ENCODE data around the gene ACAP2. TPM values are rescaled to one million over a fixed set of nuclear protein-coding genes. Genes with fewer than 3 reads are reported as not detected.

The ACAP2 gene
- total RNA-seq, 2 experiments from 2014 or later: 41.1 to 42.9 TPM

GRCh38 chr3:195451373-195452015 lies 8.7 kb upstream of the ACAP2 start:
- DNase-seq: no peak
- H3K36me3 Mint-ChIP-seq: no peaks in the 10 kb centered on the region
- H3K4me1 Mint-ChIP-seq: peaks cover 2% of the 10 kb centered on the region
- H3K27me3 Mint-ChIP-seq: no peaks in the 10 kb centered on the region
- H3K9me3 Mint-ChIP-seq: peaks cover 2% of the 10 kb centered on the region
- no peak overlapping the region for H3K4me3 Mint-ChIP-seq
- H3K27ac Mint-ChIP-seq: no peak overlapping the region

GRCh38 chr3:195450731-195451229 lies 8.0 kb upstream of the ACAP2 start:
- H3K27me3 Mint-ChIP-seq: no peaks in the 10 kb centered on the region
- no peak overlapping the region for H3K4me3 Mint-ChIP-seq
- no peaks in the 10 kb centered on the region for H3K36me3 Mint-ChIP-seq
- DNase-seq: no peak
- H3K9me3 Mint-ChIP-seq: peaks cover 2% of the 10 kb centered on the region
- H3K4me1 Mint-ChIP-seq: peaks cover 7% of the 10 kb centered on the region
- no peak overlapping the region for H3K27ac Mint-ChIP-seq

- Mint-ChIP-seq H3K36me3 (no peaks in the 10 kb centered on the region), H3K4me3 (no peak overlapping the region), H3K9me3 (no peaks in the 10 kb centered on the region), H3K27ac (no peak overlapping the region), H3K4me1 (peaks cover 20% of the 10 kb centered on the region), H3K27me3 (no peaks in the 10 kb centered on the region)
- no peak for DNase-seq
Measured at GRCh38 chr3:195448205-195448875, 5.5 kb upstream of the ACAP2 start.

- DNase-seq: no peak
- Mint-ChIP-seq H3K9me3 (no peaks in the 10 kb centered on the region), H3K4me1 (peaks cover 22% of the 10 kb centered on the region), H3K27ac (no peak overlapping the region), H3K4me3 (no peak overlapping the region), H3K36me3 (no peaks in the 10 kb centered on the region), H3K27me3 (no peaks in the 10 kb centered on the region)
Measured at GRCh38 chr3:195447201-195447600, 4.4 kb upstream of the ACAP2 start.

GRCh38 chr3:195446359-195446758 lies 3.5 kb upstream of the ACAP2 start:
- Mint-ChIP-seq H3K4me1 (peaks cover 23% of the 10 kb centered on the region), H3K27ac (no peak overlapping the region), H3K36me3 (peaks cover 4% of the 10 kb centered on the region), H3K9me3 (no peaks in the 10 kb centered on the region), H3K4me3 (no peak overlapping the region), H3K27me3 (no peaks in the 10 kb centered on the region)
- DNase-seq: no peak

- no peak overlapping the region for H3K27ac Mint-ChIP-seq
- no peaks in the 10 kb centered on the region for H3K27me3 Mint-ChIP-seq
- DNase-seq: no peak
- H3K9me3 Mint-ChIP-seq: no peaks in the 10 kb centered on the region
- H3K4me3 Mint-ChIP-seq: no peak overlapping the region
- peaks cover 28% of the 10 kb centered on the region for H3K4me1 Mint-ChIP-seq
- H3K36me3 Mint-ChIP-seq: peaks cover 4% of the 10 kb centered on the region
Measured at GRCh38 chr3:195445885-195446284, 3.1 kb upstream of the ACAP2 start.

- Mint-ChIP-seq H3K27ac (peak overlapping the region; percentile 70), H3K9me3 (no peaks in the 10 kb centered on the region), H3K36me3 (peaks cover 4% of the 10 kb centered on the region), H3K4me1 (peaks cover 41% of the 10 kb centered on the region), H3K4me3 (peak overlapping the region; percentile 89), H3K27me3 (no peaks in the 10 kb centered on the region)
- no peak for DNase-seq
Measured at GRCh38 chr3:195443391-195443989, 670 bp upstream of the ACAP2 start.

GRCh38 chr3:195441992-195442572 lies 738 bp downstream of the ACAP2 start:
- DNase-seq: peak; percentile 48

GRCh38 chr3:195441476-195441991 lies 1.3 kb downstream of the ACAP2 start:
- H3K36me3 Mint-ChIP-seq: peaks cover 4% of the 10 kb centered on the region
- H3K4me1 Mint-ChIP-seq: peaks cover 49% of the 10 kb centered on the region
- H3K9me3 Mint-ChIP-seq: no peaks in the 10 kb centered on the region
- H3K4me3 Mint-ChIP-seq: peak overlapping the region; percentile 89
- peak overlapping the region; percentile 91 for H3K27ac Mint-ChIP-seq
- H3K27me3 Mint-ChIP-seq: no peaks in the 10 kb centered on the region
- DNase-seq: no peak

More at GRCh38 chr3:195441992-195442572, 738 bp downstream of the ACAP2 start:
- H3K9me3 Mint-ChIP-seq: no peaks in the 10 kb centered on the region
- H3K4me3 Mint-ChIP-seq: peak overlapping the region; percentile 89
- H3K36me3 Mint-ChIP-seq: peaks cover 4% of the 10 kb centered on the region
- H3K4me1 Mint-ChIP-seq: peaks cover 49% of the 10 kb centered on the region
- H3K27me3 Mint-ChIP-seq: no peaks in the 10 kb centered on the region
- H3K27ac Mint-ChIP-seq: peak overlapping the region; percentile 91

GRCh38 chr3:195441051-195441450 lies 1.8 kb downstream of the ACAP2 start:
- H3K4me1 Mint-ChIP-seq: peaks cover 45% of the 10 kb centered on the region
- DNase-seq: no peak
- H3K9me3 Mint-ChIP-seq: peaks cover 2% of the 10 kb centered on the region
- H3K4me3 Mint-ChIP-seq: peak overlapping the region; percentile 89
- peaks cover 4% of the 10 kb centered on the region for H3K36me3 Mint-ChIP-seq
- no peaks in the 10 kb centered on the region for H3K27me3 Mint-ChIP-seq
- H3K27ac Mint-ChIP-seq: peak overlapping the region; percentile 91

- Mint-ChIP-seq H3K4me3 (peak overlapping the region; percentile 32), H3K4me1 (peaks cover 39% of the 10 kb centered on the region), H3K36me3 (peaks cover 4% of the 10 kb centered on the region), H3K9me3 (peaks cover 2% of the 10 kb centered on the region), H3K27ac (no peak overlapping the region), H3K27me3 (no peaks in the 10 kb centered on the region)
- DNase-seq: no peak
Measured at GRCh38 chr3:195440379-195440778, 2.4 kb downstream of the ACAP2 start.

- Mint-ChIP-seq H3K27me3 (no peaks in the 10 kb centered on the region), H3K4me3 (no peak overlapping the region), H3K4me1 (peaks cover 39% of the 10 kb centered on the region), H3K27ac (no peak overlapping the region), H3K36me3 (peaks cover 13% of the 10 kb centered on the region), H3K9me3 (peaks cover 4% of the 10 kb centered on the region)
- no peak for DNase-seq
Measured at GRCh38 chr3:195438371-195438770, 4.4 kb downstream of the ACAP2 start.

- peaks cover 10% of the 10 kb centered on the region for H3K36me3 Mint-ChIP-seq
- no peak overlapping the region for H3K4me3 Mint-ChIP-seq
- H3K27ac Mint-ChIP-seq: no peak overlapping the region
- no peaks in the 10 kb centered on the region for H3K27me3 Mint-ChIP-seq
- peaks cover 32% of the 10 kb centered on the region for H3K4me1 Mint-ChIP-seq
- H3K9me3 Mint-ChIP-seq: peaks cover 2% of the 10 kb centered on the region
- no peak for DNase-seq
Measured at GRCh38 chr3:195425849-195426248, 17.0 kb downstream of the ACAP2 start.

- no peak for DNase-seq
- Mint-ChIP-seq H3K27ac (no peak overlapping the region), H3K4me3 (no peak overlapping the region), H3K27me3 (no peaks in the 10 kb centered on the region), H3K9me3 (peaks cover 2% of the 10 kb centered on the region), H3K4me1 (peaks cover 31% of the 10 kb centered on the region), H3K36me3 (peaks cover 7% of the 10 kb centered on the region)
Measured at GRCh38 chr3:195423818-195424217, 19.0 kb downstream of the ACAP2 start.

GRCh38 chr3:195421400-195421799 lies 21.4 kb downstream of the ACAP2 start:
- Mint-ChIP-seq H3K36me3 (peaks cover 12% of the 10 kb centered on the region), H3K27ac (no peak overlapping the region), H3K9me3 (peaks cover 2% of the 10 kb centered on the region), H3K4me1 (peaks cover 37% of the 10 kb centered on the region), H3K27me3 (no peaks in the 10 kb centered on the region), H3K4me3 (no peak overlapping the region)
- DNase-seq: no peak

Measured in activated naive CD8-positive, alpha-beta T cell treated with anti-CD3 and anti-CD28 coated beads for 36 hours (primary cell).